ENCODE measurements around the gene SPECC1. TPM values are rescaled to one million over a fixed set of nuclear protein-coding genes. Genes with fewer than 3 reads are reported as not detected.

SPECC1 gene
- total and polyA plus RNA-seq, 2 donors (not counting 1 experiment from before 2014, with no cell fraction given), result 13.4 to 30.9 TPM

DNA sequence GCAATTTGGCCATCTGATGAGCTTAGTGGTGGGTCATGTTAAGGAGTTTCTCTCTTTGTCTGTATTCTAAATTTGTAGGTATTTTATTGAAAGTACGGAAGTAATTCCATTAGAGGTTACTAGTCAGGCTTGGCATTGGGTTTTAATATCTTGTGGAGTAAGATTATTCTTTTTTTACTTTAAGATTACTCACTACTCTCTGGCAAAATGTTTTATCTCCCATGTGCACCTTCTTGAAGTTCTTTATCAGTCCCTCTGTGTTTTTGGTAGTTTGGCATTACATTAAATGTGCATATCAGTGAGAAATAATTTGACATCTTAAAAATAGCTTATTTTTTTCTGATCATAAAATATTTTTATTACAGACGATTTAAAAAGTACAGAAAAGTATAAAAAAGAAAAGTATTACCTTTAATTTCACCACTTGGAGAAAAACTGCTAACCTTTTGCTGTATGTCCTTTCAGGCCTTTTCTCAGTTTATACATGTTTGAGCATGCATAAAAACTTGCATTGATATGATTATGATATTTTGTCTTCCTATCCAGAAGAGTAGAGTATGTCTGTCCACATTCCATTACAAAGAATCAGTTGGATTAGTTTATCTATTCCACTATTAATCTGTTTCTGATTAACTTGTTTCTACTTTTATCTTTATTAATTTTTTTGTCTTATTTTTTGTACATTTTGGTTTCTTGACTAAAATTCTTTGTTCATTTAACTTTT is 198.3 kb downstream of the SPECC1 start:
- Histone ChIP-seq H3K4me1 (ENCODE audit: control insufficient read depth, extremely low read depth, insufficient read depth, low read length) (peaks cover 9% of the 10 kb centered on the region), H3K9ac (ENCODE audit: insufficient read depth, low read length) (no peak overlapping the region), H3K27ac (ENCODE audit: insufficient read depth, low read length) (no peak overlapping the region), H4K20me1 (ENCODE audit: control insufficient read depth, extremely low read depth, insufficient read depth, low read length) (no peaks in the 10 kb centered on the region), H2AFZ (ENCODE audit: low read length) (no peak overlapping the region), H3K27me3 (ENCODE audit: control insufficient read depth, insufficient read depth, low read length) (no peaks in the 10 kb centered on the region), H3K36me3 (ENCODE audit: control insufficient read depth, insufficient read depth, low read length) (no peaks in the 10 kb centered on the region), H3K4me3 (replicated peaks in 1 of 4; ENCODE audit: control extremely low read depth in 1 of 4, insufficient read depth in 1 of 4, low read depth in 3 of 4, low read length in 4 of 4) (no peak overlapping the region), H3K9me3 (ENCODE audit: control insufficient read depth, insufficient read depth, low read depth, low read length) (no peaks in the 10 kb centered on the region), H3K79me2 (ENCODE audit: control insufficient read depth, insufficient read depth, low read length) (no peaks in the 10 kb centered on the region), H3K4me2 (ENCODE audit: extremely low read depth, insufficient read depth, low read length) (no peak overlapping the region)
- TF ChIP-seq EZH2 (IDR thresholded peaks at IDR 0.05; ENCODE audit: low read length, missing control alignments), result no peak
- TF ChIP-seq, protein P1, sequence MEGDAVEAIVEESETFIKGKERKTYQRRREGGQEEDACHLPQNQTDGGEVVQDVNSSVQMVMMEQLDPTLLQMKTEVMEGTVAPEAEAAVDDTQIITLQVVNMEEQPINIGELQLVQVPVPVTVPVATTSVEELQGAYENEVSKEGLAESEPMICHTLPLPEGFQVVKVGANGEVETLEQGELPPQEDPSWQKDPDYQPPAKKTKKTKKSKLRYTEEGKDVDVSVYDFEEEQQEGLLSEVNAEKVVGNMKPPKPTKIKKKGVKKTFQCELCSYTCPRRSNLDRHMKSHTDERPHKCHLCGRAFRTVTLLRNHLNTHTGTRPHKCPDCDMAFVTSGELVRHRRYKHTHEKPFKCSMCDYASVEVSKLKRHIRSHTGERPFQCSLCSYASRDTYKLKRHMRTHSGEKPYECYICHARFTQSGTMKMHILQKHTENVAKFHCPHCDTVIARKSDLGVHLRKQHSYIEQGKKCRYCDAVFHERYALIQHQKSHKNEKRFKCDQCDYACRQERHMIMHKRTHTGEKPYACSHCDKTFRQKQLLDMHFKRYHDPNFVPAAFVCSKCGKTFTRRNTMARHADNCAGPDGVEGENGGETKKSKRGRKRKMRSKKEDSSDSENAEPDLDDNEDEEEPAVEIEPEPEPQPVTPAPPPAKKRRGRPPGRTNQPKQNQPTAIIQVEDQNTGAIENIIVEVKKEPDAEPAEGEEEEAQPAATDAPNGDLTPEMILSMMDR (conservative IDR thresholded peaks at IDR 0.05 in 1 of 2, IDR thresholded peaks at IDR 0.05 in 1 of 2; ENCODE audit: low read depth in 1 of 2, low read length in 2 of 2), result no peak
- no peak for DNase-seq (ENCODE audit: low read depth in 2 of 2)

DNA sequence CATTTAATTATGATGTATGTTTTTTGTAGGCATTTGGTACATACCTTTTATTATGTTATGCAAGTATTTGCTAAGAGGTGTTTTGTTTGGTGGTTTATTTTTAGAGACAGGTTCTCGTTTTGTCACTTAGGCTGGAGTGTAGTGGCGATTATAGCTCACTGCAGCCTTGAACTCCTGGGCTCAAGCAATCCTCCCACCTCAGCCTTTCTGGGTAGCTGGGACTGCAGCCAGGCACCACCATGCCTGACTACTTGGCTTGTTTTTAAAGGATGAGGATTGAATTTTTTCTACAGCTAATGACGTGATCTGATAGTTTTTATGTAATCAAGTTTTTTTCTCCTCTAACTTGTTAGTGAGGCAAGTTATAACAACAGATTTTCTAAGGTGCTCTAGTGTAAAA is 199.6 kb downstream of the SPECC1 start:
- H3K4me3 ChIP-seq (replicated peaks in 1 of 4; ENCODE audit: control extremely low read depth in 1 of 4, insufficient read depth in 1 of 4, low read depth in 3 of 4, low read length in 4 of 4), result no peak overlapping the region
- H3K4me2 ChIP-seq (ENCODE audit: extremely low read depth, insufficient read depth, low read length), result no peak overlapping the region
- no peaks in the 10 kb centered on the region for H3K9me3 ChIP-seq (ENCODE audit: control insufficient read depth, insufficient read depth, low read depth, low read length)
- H3K9ac ChIP-seq (ENCODE audit: insufficient read depth, low read length), result no peak overlapping the region
- H3K27ac ChIP-seq (ENCODE audit: insufficient read depth, low read length), result no peak overlapping the region
- no peaks in the 10 kb centered on the region for H3K36me3 ChIP-seq (ENCODE audit: control insufficient read depth, insufficient read depth, low read length)
- H2AFZ ChIP-seq (ENCODE audit: low read length), result no peak overlapping the region
- H4K20me1 ChIP-seq (ENCODE audit: control insufficient read depth, extremely low read depth, insufficient read depth, low read length), result no peaks in the 10 kb centered on the region
- H3K79me2 ChIP-seq (ENCODE audit: control insufficient read depth, insufficient read depth, low read length), result no peaks in the 10 kb centered on the region
- peaks cover 9% of the 10 kb centered on the region for H3K4me1 ChIP-seq (ENCODE audit: control insufficient read depth, extremely low read depth, insufficient read depth, low read length)
- TF ChIP-seq, protein P1 (conservative IDR thresholded peaks at IDR 0.05 in 1 of 2, IDR thresholded peaks at IDR 0.05 in 1 of 2; ENCODE audit: low read depth in 1 of 2, low read length in 2 of 2), result no peak
- TF ChIP-seq EZH2 (IDR thresholded peaks at IDR 0.05; ENCODE audit: low read length, missing control alignments), result no peak
- no peaks in the 10 kb centered on the region for H3K27me3 ChIP-seq (ENCODE audit: control insufficient read depth, insufficient read depth, low read length)
- DNase-seq (ENCODE audit: low read depth in 2 of 2), result peak in 1 of 2 donors; percentile 47

DNA sequence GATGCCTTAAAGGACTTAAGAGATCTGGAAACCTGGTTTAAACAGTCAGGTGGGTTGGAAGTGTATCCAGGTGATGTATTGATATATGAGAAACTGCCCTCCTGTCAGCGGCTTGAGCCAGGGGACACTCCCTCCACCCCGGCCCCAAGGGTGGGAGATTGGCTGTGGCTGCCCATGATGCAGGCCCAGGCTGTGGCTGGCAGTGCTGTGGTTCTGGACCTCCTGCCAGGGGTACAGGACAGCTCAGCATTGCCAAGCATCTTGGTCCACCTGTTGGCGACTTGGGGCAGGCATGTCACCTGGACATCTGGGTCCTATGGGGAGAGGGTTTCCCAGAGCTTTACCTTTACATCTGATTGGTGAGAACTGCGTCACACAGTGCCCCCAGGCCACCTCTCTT is 201.0 kb downstream of the SPECC1 start:
- Histone ChIP-seq H3K4me1 (ENCODE audit: control insufficient read depth, extremely low read depth, insufficient read depth, low read length) (peaks cover 9% of the 10 kb centered on the region), H3K4me3 (replicated peaks in 1 of 4; ENCODE audit: control extremely low read depth in 1 of 4, insufficient read depth in 1 of 4, low read depth in 3 of 4, low read length in 4 of 4) (no peak overlapping the region), H2AFZ (ENCODE audit: low read length) (no peak overlapping the region), H3K4me2 (ENCODE audit: extremely low read depth, insufficient read depth, low read length) (no peak overlapping the region), H3K9ac (ENCODE audit: insufficient read depth, low read length) (no peak overlapping the region), H3K27me3 (ENCODE audit: control insufficient read depth, insufficient read depth, low read length) (no peaks in the 10 kb centered on the region), H3K79me2 (ENCODE audit: control insufficient read depth, insufficient read depth, low read length) (no peaks in the 10 kb centered on the region), H3K36me3 (ENCODE audit: control insufficient read depth, insufficient read depth, low read length) (no peaks in the 10 kb centered on the region), H4K20me1 (ENCODE audit: control insufficient read depth, extremely low read depth, insufficient read depth, low read length) (no peaks in the 10 kb centered on the region), H3K27ac (ENCODE audit: insufficient read depth, low read length) (no peak overlapping the region), H3K9me3 (ENCODE audit: control insufficient read depth, insufficient read depth, low read depth, low read length) (no peaks in the 10 kb centered on the region)
- TF ChIP-seq, protein P1 (conservative IDR thresholded peaks at IDR 0.05 in 1 of 2, IDR thresholded peaks at IDR 0.05 in 1 of 2; ENCODE audit: low read depth in 1 of 2, low read length in 2 of 2), result no peak
- no peak for TF ChIP-seq EZH2 (IDR thresholded peaks at IDR 0.05; ENCODE audit: low read length, missing control alignments)
- no peak for DNase-seq (ENCODE audit: low read depth in 2 of 2)

All from fibroblast of lung (primary cell).